ENCODE results near the gene FGFRL1. TPM values are rescaled to one million over a fixed set of nuclear protein-coding genes. Genes with fewer than 3 reads are reported as not detected.

The FGFRL1 gene
- total RNA-seq, 1 experiment from 2014 or later, result 26.1 TPM

DNA sequence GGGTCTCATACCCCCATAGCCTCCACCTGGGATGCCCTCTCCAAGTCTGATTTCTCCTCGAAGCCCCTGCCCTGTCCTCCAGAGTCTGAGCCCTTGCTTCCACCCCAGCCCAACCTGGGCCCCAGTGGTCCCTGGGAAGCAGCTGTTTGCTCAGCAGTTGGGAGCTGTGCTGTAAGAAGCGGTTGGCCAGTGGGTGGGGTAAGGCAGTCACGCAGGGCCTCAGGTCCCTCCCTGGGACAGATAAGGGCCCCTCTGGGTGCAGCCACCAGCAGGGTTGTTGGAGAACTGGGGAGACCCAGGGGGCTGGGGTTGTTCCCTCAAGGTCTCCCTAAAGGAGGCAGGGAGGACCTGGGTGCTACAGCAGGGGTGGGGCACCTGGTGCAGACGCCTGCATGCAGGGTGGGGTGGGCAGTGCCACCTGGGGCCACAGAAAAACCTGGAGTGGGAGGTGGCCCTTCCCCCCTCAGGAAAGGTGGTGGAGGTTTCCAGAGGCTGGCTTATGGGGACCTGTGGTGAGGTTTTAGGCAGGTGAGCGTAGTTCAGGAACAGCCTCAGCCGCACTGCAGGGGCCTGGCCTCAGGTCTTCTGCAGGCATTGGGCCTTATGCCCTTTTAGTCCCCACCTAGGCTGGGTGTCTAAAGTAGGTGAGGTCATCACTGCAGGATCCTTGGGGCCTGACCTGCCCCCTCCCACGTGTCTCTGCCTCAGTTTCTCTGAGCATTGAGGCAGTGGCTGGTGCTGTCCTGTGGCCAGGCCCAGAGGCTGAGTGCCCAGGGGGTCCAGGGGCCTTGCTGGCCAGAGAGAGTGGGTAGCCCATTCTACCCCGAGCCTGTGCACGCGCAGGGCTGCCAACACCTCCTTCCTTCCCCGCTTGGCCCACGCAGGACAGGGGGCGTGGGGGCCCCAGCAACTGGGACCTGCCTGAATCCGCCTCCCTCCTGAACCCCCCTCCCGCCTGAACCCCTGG lies 15.1 kb upstream of the FGFRL1 start:
- Histone ChIP-seq H4K20me1 (ENCODE audit: control insufficient read depth, insufficient read depth, insufficient read length) (no peaks in the 10 kb centered on the region), H2BK5ac (ENCODE audit: insufficient read length, low read length) (no peak overlapping the region), H3K56ac (ENCODE audit: insufficient read length, low read depth, low read length) (no peak overlapping the region), H2AFZ (ENCODE audit: low read length) (no peak overlapping the region), H2BK12ac (ENCODE audit: insufficient read length, low read depth, low read length) (no peak overlapping the region), H2AK5ac (ENCODE audit: insufficient read length, low read length) (no peak overlapping the region), H3K23me2 (ENCODE audit: insufficient read length, low read depth, low read length, poor library complexity, severe bottlenecking) (peaks cover 3% of the 10 kb centered on the region), H3K4ac (ENCODE audit: low read depth, low read length) (no peak overlapping the region), H3K14ac (ENCODE audit: insufficient read depth, low read length) (no peak overlapping the region), H3K27ac (ENCODE audit: insufficient read length, low read depth, low read length) (no peak overlapping the region), H4K8ac (replicated peaks; ENCODE audit: insufficient read length, low read depth, low read length) (no peak overlapping the region), H3K79me1 (ENCODE audit: insufficient read depth, low read depth, low read length, poor library complexity, severe bottlenecking) (no peaks in the 10 kb centered on the region), H3K4me2 (ENCODE audit: insufficient read depth, insufficient read length, low read length) (no peak overlapping the region), H2BK15ac (ENCODE audit: low read depth, low read length) (no peak overlapping the region), H3T11ph (ENCODE audit: low read length) (no peak overlapping the region), H2BK20ac (ENCODE audit: low read depth, low read length, poor library complexity, severe bottlenecking) (no peak overlapping the region), H3K23ac (ENCODE audit: insufficient read length, low read depth, low read length) (no peak overlapping the region), H3K4me1 (ENCODE audit: insufficient read depth, low read length) (no peaks in the 10 kb centered on the region), H2BK120ac (ENCODE audit: low read depth, low read length, poor library complexity, severe bottlenecking) (no peak overlapping the region), H3K9ac (ENCODE audit: extremely low read depth, insufficient read length, low read length) (no peak overlapping the region), H3K9me3 (ENCODE audit: control insufficient read depth, low read depth, low read length) (no peaks in the 10 kb centered on the region), H3K79me2 (ENCODE audit: insufficient read depth, low read length) (no peaks in the 10 kb centered on the region), H4K5ac (ENCODE audit: insufficient read length, low read depth, low read length) (no peak overlapping the region), H3K18ac (ENCODE audit: insufficient read length, low read depth, low read length) (no peak overlapping the region), H3K27me3 (ENCODE audit: insufficient read depth, low read length) (peaks cover 22% of the 10 kb centered on the region; the same call in 1 of the 2 replicates), H4K91ac (ENCODE audit: insufficient read length, low read depth, low read length) (no peak overlapping the region)
- peaks cover 0 to 2% of the 10 kb centered on the region in 2 experiments; a peak in 1 of 5 replicates for H3K9me3 Mint-ChIP-seq
- H3K36me3 Mint-ChIP-seq (ENCODE audit: insufficient read depth in 1 of 3, low read depth in 3 of 3), result no peaks in the 10 kb centered on the region
- DNase-seq, result no peak
- H3K4me1 Mint-ChIP-seq, result 0 out of 4 replicates have a peak, but pooled peaks cover 0 to 2% of the 10 kb centered on the region in 2 experiments
- H3K4me3 Mint-ChIP-seq, result peak overlapping the region in 1 of 2 experiments; percentile 70; a peak in 3 of 5 replicates
- TF ChIP-seq, protein P1, sequence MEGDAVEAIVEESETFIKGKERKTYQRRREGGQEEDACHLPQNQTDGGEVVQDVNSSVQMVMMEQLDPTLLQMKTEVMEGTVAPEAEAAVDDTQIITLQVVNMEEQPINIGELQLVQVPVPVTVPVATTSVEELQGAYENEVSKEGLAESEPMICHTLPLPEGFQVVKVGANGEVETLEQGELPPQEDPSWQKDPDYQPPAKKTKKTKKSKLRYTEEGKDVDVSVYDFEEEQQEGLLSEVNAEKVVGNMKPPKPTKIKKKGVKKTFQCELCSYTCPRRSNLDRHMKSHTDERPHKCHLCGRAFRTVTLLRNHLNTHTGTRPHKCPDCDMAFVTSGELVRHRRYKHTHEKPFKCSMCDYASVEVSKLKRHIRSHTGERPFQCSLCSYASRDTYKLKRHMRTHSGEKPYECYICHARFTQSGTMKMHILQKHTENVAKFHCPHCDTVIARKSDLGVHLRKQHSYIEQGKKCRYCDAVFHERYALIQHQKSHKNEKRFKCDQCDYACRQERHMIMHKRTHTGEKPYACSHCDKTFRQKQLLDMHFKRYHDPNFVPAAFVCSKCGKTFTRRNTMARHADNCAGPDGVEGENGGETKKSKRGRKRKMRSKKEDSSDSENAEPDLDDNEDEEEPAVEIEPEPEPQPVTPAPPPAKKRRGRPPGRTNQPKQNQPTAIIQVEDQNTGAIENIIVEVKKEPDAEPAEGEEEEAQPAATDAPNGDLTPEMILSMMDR (conservative IDR thresholded peaks at IDR 0.05), result no peak
- no peak overlapping the region for H3K27ac Mint-ChIP-seq
- peaks cover 57% of the 10 kb centered on the region for H3K27me3 Mint-ChIP-seq (ENCODE audit: low read depth)
- WGBS (ENCODE audit: extremely low coverage, insufficient read length, low lambda C conversion rate), result no CpG with 5 or more reads among the region's 15 CpGs

Data from H9 (cell line).